ENCODE measurements around the gene OTULIN. TPM values are rescaled to one million over a fixed set of nuclear protein-coding genes. Genes with fewer than 3 reads are reported as not detected.

Gene OTULIN
- total and polyA plus RNA-seq, 11 donors: 7.6 to 42.0 (median 27.1) TPM

GRCh38 chr5:14644623-14645237, 19.8 kb upstream of the OTULIN start:
- no peak for TF ChIP-seq CTCF (IDR thresholded peaks at IDR 0.05)
- TF ChIP-seq POLR2A (IDR thresholded peaks at IDR 0.05): no peak
- intact Hi-C loops (cut with DNase I): loop anchor here (5.0 to 10.0 kb wide), 10 partner anchors 120 to 657 kb away; no protein-coding TSS in a partner anchor

GRCh38 chr5:14650052-14650451, 14.5 kb upstream of the OTULIN start:
- no peak overlapping the region for H3K4me3 ChIP-seq
- no peak for TF ChIP-seq POLR2A (IDR thresholded peaks at IDR 0.05)
- no peak for TF ChIP-seq CTCF (IDR thresholded peaks at IDR 0.05)
- ATAC-seq (no peak), DNase-seq (no peak)
- peaks cover 0 to 4% (median 0%) of the 10 kb centered on the region in 12 donors for H3K4me1 ChIP-seq
- H3K9me3 ChIP-seq: no peaks in the 10 kb centered on the region
- no peaks in the 10 kb centered on the region for H3K36me3 ChIP-seq
- H3K27me3 ChIP-seq: peaks cover 0 to 2% (median 0%) of the 10 kb centered on the region in 9 donors
- 79 to 88% (median 87%) methylated on average over 3 of the region's 3 CpGs for WGBS, 4 donors
- intact Hi-C loops (cut with DNase I): loop anchor here in 3 of 10 donors (2.0 to 10.0 kb wide), 3 partner anchors 165 to 545 kb away; no protein-coding TSS in a partner anchor
- H3K27ac ChIP-seq: no peak overlapping the region

More at GRCh38 chr5:14644623-14645237, 19.8 kb upstream of the OTULIN start:
- WGBS, 4 donors: 82 to 90% (median 88%) methylated on average over 1 of the region's 1 CpG
- Histone ChIP-seq H3K27me3 (peaks cover 0 to 7% (median 0%) of the 10 kb centered on the region in 9 donors), H3K27ac (no peak overlapping the region), H3K9me3 (no peaks in the 10 kb centered on the region), H3K4me1 (peaks cover 0 to 4% (median 0%) of the 10 kb centered on the region in 12 donors), H3K36me3 (no peaks in the 10 kb centered on the region), H3K4me3 (no peak overlapping the region)
- DNase-seq: no peak
- ATAC-seq: no peak

- no peak for ATAC-seq
- TF ChIP-seq CTCF (IDR thresholded peaks at IDR 0.05) (no peak), POLR2A (IDR thresholded peaks at IDR 0.05) (no peak)
- H3K27ac ChIP-seq: no peak overlapping the region
- H3K4me1 ChIP-seq: no peaks in the 10 kb centered on the region
- no peaks in the 10 kb centered on the region for H3K9me3 ChIP-seq
- no peaks in the 10 kb centered on the region for H3K36me3 ChIP-seq
- no peak for DNase-seq
- no peaks in the 10 kb centered on the region for H3K27me3 ChIP-seq
- 61 to 64% (median 63%) methylated on average over 4 of the region's 4 CpGs for WGBS, 4 donors
- no peak overlapping the region for H3K4me3 ChIP-seq
- intact Hi-C loops (cut with DNase I): loop anchor here in 2 of 10 donors (10.0 kb wide), 2 partner anchors 170 to 550 kb away; no protein-coding TSS in a partner anchor
Observed at GRCh38 chr5:14655146-14655741, 9.3 kb upstream of the OTULIN start.

GRCh38 chr5:14656898-14657297, 7.6 kb upstream of the OTULIN start:
- no peaks in the 10 kb centered on the region for H3K27me3 ChIP-seq
- H3K27ac ChIP-seq: no peak overlapping the region
- 41 to 66% (median 54%) methylated on average over 2 of the region's 2 CpGs for WGBS, 4 donors
- no peaks in the 10 kb centered on the region for H3K36me3 ChIP-seq
- H3K4me1 ChIP-seq: no peaks in the 10 kb centered on the region
- H3K4me3 ChIP-seq: no peak overlapping the region
- DNase-seq (no peak), ATAC-seq (no peak)
- TF ChIP-seq POLR2A (IDR thresholded peaks at IDR 0.05): no peak
- H3K9me3 ChIP-seq: no peaks in the 10 kb centered on the region
- intact Hi-C loops (cut with DNase I): loop anchor here in 2 of 10 donors (10.0 kb wide), 2 partner anchors 172 to 552 kb away; no protein-coding TSS in a partner anchor
